Hematopoietic multipotent progenitor cell treated with erythropoietin and hydrocortisone succinate and interleukin-3 and kit ligand, for 8 days (in vitro differentiated cells): Measurements from ENCODE around the gene PPM1J.
A peak's percentile ranks its signal among the peaks of the same experiment; 100 is the strongest.

ENCODE experiments used
- DNase-seq: peaks from one replicate; pipeline ENCODE4 v3.0.0-alpha.2; 2015

The PPM1J gene

GRCh38 chr1:112702420-112703261 is 12.5 kb downstream of the PPM1J start:
- DNase-seq, result no peak

GRCh38 chr1:112702067-112702395 is 13.1 kb downstream of the PPM1J start:
- no peak for DNase-seq

GRCh38 chr1:112701227-112702066 is 13.7 kb downstream of the PPM1J start:
- no peak for DNase-seq

- peak; percentile 92 for DNase-seq
Measured at GRCh38 chr1:112700290-112701226, 14.6 kb downstream of the PPM1J start.

- no peak for DNase-seq
Measured at GRCh38 chr1:112699425-112700144, 15.5 kb downstream of the PPM1J start.

- DNase-seq, result peak; percentile 77
Measured at GRCh38 chr1:112698366-112699310, 16.5 kb downstream of the PPM1J start.

- no peak for DNase-seq
Measured at GRCh38 chr1:112697781-112698201, 17.3 kb downstream of the PPM1J start.

- DNase-seq, result peak; percentile 63
Measured at GRCh38 chr1:112696578-112697314, 18.4 kb downstream of the PPM1J start.

- no peak for DNase-seq
Measured at GRCh38 chr1:112695276-112695675, 19.9 kb downstream of the PPM1J start.

GRCh38 chr1:112694363-112694929 is 20.7 kb downstream of the PPM1J start:
- no peak for DNase-seq

GRCh38 chr1:112693821-112694220 is 21.3 kb downstream of the PPM1J start:
- DNase-seq, result no peak

GRCh38 chr1:112692681-112693080 is 22.5 kb downstream of the PPM1J start:
- DNase-seq, result no peak

- DNase-seq, result no peak
Measured at GRCh38 chr1:112689842-112690237, 25.3 kb downstream of the PPM1J start.

- no peak for DNase-seq
Measured at GRCh38 chr1:112689196-112689841, 25.8 kb downstream of the PPM1J start.

GRCh38 chr1:112688781-112689193 is 26.3 kb downstream of the PPM1J start:
- no peak for DNase-seq

GRCh38 chr1:112687785-112688496 is 27.2 kb downstream of the PPM1J start:
- no peak for DNase-seq

GRCh38 chr1:112687361-112687760 is 27.8 kb downstream of the PPM1J start:
- no peak for DNase-seq

GRCh38 chr1:112686835-112687234 is 28.3 kb downstream of the PPM1J start:
- no peak for DNase-seq

- DNase-seq, result no peak
Measured at GRCh38 chr1:112686417-112686816, 28.7 kb downstream of the PPM1J start.
